Mucosa of descending colon (tissue), 3 donors: Measurements from ENCODE around the gene GPSM3. TPM values are rescaled to one million over a fixed set of nuclear protein-coding genes. Genes with fewer than 3 reads are reported as not detected.
A peak's percentile ranks its signal among the peaks of the same experiment; 100 is the strongest.

Experiments used
- ATAC-seq: fragments of 200-7000 bp; cut with Tn5 transposase; one replicate; pipeline ENCODE4 v1.9.1; 2020; ENCODE audit warnings: mild to moderate bottlenecking, moderate library complexity
- DNase-seq, 3 donors: peaks; one replicate each; pipeline ENCODE4 v3.0.0-alpha.2; 2020
- H3K36me3 ChIP-seq: fragments of 200-600 bp; one replicate; pipeline ENCODE4 v1.8.0; 2021; ENCODE audit warnings: low read depth, mild to moderate bottlenecking
- H3K4me1 ChIP-seq: fragments of 200-600 bp; one replicate; pipeline ENCODE4 v1.8.0; 2021; ENCODE audit warnings: low read depth, mild to moderate bottlenecking
- H3K4me3 ChIP-seq: fragments of 200-600 bp; one replicate; pipeline ENCODE4 v1.8.0; 2021; ENCODE audit warnings: mild to moderate bottlenecking
- H3K9me3 ChIP-seq: fragments of 200-600 bp; one replicate; pipeline ENCODE4 v1.8.0; 2021; ENCODE audit warnings: mild to moderate bottlenecking
- CTCF ChIP-seq: fragments of 200-600 bp; IDR thresholded peaks from one replicate; pipeline ENCODE4 v1.8.0; 2022; ENCODE audit warnings: antibody characterized with exemption, mild to moderate bottlenecking
- intact Hi-C, 2 donors: fragments of 100-400 bp; cut with DNase I in 1 of 2; cut with micrococcal nuclease in 1 of 2; formaldehyde crosslinking; loops; one replicate each; pipeline versions ENCODE4 v1.11.0 to v1.11.1; 2022; cut with DNase I, micrococcal nuclease
- total RNA-seq, 3 donors: library from RNA; stranded (reverse); fragmentation: NEBNext Ultra II Directional in 2 of 3; extraction: Animal tissue kit (Norgen Biotek cat#: 25700) in 2 of 3; gene quantifications; one replicate each; pipeline versions ENCODE4 v1.2.1 to v1.2.4, GENCODE V29; 2021 to 2023
- donor health status: DM: no; HTN: no; CAD: no; lungs with moderate emphysema.
- donor health status: DM: no; HTN: no; CAD: no.
- donor health status: DM: no; HTN: yes; CAD: no.

GPSM3 gene
- total RNA-seq, 3 donors from 2014 or later, result 6.6 to 14.7 (median 9.9) TPM

GRCh38 chr6:32168350-32168749, 24.1 kb downstream of the GPSM3 start:
- Histone ChIP-seq H3K4me1 (no peaks in the 10 kb centered on the region), H3K4me3 (no peak overlapping the region), H3K36me3 (no peaks in the 10 kb centered on the region), H3K9me3 (no peaks in the 10 kb centered on the region)
- intact Hi-C loops, result no loop called here
- no peak for TF ChIP-seq CTCF
- DNase-seq (peak in 2 of 3 donors; percentile 16 to 20), ATAC-seq (no peak)

DNA sequence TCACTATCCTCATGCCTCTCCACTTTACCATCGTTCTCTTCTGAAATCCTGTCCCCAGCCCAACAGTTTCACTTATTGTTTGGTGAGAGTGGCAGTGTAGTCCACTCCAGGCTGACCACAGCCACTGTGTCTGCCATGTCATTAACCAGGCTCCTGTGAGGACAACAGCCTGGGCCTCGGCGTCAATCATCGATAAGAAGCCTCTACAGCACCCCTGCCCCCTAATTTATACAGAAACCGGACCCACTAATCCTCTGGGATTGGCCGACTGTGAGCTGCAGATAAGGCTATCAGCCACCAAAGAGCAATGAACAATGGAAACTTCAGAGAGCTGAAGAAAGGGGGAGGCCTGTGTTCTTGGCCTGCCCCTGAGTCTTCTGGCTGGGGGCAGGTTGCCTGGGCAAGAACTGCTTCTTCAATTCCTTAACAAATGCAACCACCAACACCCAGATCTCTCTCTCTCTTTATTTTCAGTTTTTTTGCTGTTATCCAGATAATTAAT, 24.6 kb downstream of the GPSM3 start:
- no peaks in the 10 kb centered on the region for H3K4me1 ChIP-seq
- no peaks in the 10 kb centered on the region for H3K9me3 ChIP-seq
- ATAC-seq, result no peak
- DNase-seq, result peak in 2 of 3 donors; percentile 5 to 17
- H3K4me3 ChIP-seq, result no peak overlapping the region
- no peak for TF ChIP-seq CTCF
- intact Hi-C loops, result no loop called here
- H3K36me3 ChIP-seq, result no peaks in the 10 kb centered on the region

DNA sequence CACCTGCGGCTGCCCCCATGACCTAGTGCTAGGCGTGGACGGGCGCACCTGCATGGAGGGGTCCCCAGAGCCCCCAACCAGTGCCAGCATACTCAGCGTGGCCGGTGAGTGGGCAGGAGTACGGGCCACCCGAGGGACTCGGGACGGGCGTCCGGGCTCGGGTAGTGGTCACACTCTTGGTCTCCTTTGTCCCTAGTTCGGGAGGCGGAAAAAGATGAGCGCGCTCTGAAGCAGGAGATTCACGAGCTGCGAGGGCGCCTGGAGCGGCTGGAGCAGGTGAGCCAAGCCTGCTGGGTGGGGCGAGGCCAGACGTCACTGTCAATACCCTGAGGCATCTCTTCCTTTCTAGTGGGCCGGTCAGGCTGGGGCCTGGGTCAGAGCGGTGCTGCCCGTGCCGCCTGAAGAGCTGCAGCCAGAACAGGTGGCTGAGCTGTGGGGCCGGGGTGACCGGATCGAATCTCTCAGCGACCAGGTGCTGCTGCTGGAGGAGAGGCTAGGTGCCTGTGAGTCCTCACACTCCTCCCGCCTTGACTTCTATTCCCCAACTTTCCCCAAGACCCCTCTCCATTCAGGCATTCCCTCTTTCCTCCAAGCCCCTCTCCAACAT, 25.2 kb downstream of the GPSM3 start:
- DNase-seq, result peak in 2 of 3 donors; percentile 29 to 49
- H3K9me3 ChIP-seq, result no peaks in the 10 kb centered on the region
- no peak overlapping the region for H3K4me3 ChIP-seq
- H3K4me1 ChIP-seq, result no peaks in the 10 kb centered on the region
- intact Hi-C loops, result no loop called here
- no peak for TF ChIP-seq CTCF
- ATAC-seq, result no peak
- no peaks in the 10 kb centered on the region for H3K36me3 ChIP-seq

DNA sequence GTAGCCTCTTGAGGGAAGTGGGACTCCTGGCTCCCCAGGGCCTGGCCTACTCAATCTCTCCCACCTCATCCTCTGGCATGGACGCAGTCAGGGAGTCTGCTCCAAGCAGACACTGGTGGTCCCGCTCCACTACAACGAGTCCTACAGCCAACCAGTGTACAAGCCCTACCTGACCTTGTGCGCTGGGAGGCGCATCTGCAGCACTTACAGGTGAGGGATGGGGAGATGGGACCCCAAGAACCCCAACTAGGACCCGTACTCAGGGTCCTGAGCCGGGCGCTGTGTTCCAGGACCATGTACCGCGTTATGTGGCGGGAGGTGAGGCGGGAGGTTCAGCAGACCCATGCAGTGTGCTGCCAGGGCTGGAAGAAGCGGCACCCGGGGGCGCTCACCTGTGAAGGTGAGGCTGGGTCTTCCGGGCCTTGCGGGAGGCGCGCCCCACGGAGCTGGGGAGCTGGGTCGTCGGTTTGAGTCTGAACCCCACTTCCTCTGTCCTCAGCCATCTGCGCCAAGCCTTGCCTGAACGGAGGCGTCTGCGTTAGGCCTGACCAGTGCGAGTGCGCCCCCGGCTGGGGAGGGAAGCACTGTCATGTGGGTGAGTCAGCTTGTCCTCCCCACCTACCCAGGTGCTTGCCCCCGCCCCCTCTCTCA, 25.9 kb downstream of the GPSM3 start:
- intact Hi-C loops, result no loop called here
- ATAC-seq, result no peak

GRCh38 chr6:32164295-32164694, 28.1 kb downstream of the GPSM3 start, which contains the start of gene EGFL8:
Gene EGFL8, plus strand, starts transcription at chr6:32164595. Its CDS starts 1,571 bp downstream, at chr6:32166166.
- Histone ChIP-seq H3K4me3 (no peak within 1 kb of the TSS), H3K4me1 (no peaks in the 10 kb centered on the region), H3K36me3 (no peaks in the 10 kb centered on the region), H3K9me3 (no peaks in the 10 kb centered on the region)
- no peak for TF ChIP-seq CTCF
- no peak for DNase-seq
- ATAC-seq, result no peak
- intact Hi-C loops, result no loop called here

More for the DNA sequence above, 25.9 kb downstream of the GPSM3 start:
- Histone ChIP-seq H3K4me1 (no peaks in the 10 kb centered on the region), H3K4me3 (no peak overlapping the region), H3K36me3 (no peaks in the 10 kb centered on the region), H3K9me3 (no peaks in the 10 kb centered on the region)
- TF ChIP-seq CTCF, result no peak
- DNase-seq, result peak in 2 of 3 donors; percentile 34 to 57
